ENCODE data around the gene CERT1. TPM values are rescaled to one million over a fixed set of nuclear protein-coding genes. Genes with fewer than 3 reads are reported as not detected.
"Not testable (repeated sequence)": the region's sequence is repeated elsewhere in the genome, so short reads cannot be mapped to it uniquely, and the experiment has no call there.

CERT1 gene
- total and polyA plus RNA-seq, 8 donors, result 49.2 to 72.7 (median 56.9) TPM

DNA sequence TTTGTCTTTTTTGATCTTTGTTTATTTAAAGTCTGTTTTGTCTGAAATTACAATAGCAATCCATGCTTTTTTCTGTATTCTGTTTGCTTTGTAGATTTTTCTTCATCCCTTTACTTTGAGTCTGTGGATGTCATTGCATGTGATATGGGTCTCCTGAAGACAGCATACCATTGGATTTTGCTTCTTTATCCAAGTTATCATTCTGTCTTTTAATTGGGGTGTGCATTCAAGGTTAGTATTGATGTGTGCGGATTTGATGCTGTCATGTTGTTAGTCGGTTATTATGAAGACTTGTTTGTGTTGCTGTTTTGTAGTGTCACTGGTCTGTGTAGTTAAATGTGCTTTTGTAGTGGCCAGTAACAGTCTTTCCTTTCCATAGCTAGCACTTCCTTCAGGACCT, 23.3 kb upstream of the CERT1 start:
- TF ChIP-seq, protein P1, sequence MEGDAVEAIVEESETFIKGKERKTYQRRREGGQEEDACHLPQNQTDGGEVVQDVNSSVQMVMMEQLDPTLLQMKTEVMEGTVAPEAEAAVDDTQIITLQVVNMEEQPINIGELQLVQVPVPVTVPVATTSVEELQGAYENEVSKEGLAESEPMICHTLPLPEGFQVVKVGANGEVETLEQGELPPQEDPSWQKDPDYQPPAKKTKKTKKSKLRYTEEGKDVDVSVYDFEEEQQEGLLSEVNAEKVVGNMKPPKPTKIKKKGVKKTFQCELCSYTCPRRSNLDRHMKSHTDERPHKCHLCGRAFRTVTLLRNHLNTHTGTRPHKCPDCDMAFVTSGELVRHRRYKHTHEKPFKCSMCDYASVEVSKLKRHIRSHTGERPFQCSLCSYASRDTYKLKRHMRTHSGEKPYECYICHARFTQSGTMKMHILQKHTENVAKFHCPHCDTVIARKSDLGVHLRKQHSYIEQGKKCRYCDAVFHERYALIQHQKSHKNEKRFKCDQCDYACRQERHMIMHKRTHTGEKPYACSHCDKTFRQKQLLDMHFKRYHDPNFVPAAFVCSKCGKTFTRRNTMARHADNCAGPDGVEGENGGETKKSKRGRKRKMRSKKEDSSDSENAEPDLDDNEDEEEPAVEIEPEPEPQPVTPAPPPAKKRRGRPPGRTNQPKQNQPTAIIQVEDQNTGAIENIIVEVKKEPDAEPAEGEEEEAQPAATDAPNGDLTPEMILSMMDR (IDR thresholded peaks at IDR 0.05), result no peak
- ATAC-seq (no peak), DNase-seq (no peak)
- peaks cover 0 to 5% of the 10 kb centered on the region in 2 donors for H3K36me3 ChIP-seq
- intact Hi-C loops (cut with DNase I), result no loop called here
- H3K4me3 ChIP-seq, result no peak overlapping the region
- H3K4me1 ChIP-seq, result peaks cover 0 to 33% of the 10 kb centered on the region in 2 donors
- H3K27ac ChIP-seq, result no peak overlapping the region
- peaks cover 0 to 17% of the 10 kb centered on the region in 2 donors for H3K9me3 ChIP-seq
- no peaks in the 10 kb centered on the region for H3K27me3 ChIP-seq

DNA sequence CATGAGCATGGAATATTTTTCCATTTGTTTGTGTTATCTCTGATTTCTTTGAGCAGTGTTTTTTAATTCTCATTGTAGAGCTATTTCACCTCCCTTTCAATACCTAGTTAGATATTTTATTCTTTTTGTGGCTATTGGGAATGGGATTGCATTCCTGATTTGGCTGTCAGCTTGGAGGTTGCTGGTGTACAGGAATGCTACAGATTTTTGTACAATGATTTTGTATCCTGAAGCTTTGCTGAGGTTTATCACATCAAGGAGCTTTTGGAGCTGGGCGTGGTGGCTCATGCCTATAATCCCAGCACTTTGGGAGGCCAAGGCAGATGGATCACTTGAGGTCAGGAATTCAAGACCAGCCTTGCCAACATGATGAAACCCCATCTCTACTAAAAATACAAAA, 22.3 kb upstream of the CERT1 start:
- peaks cover 0 to 25% of the 10 kb centered on the region in 2 donors for H3K4me1 ChIP-seq
- H3K27ac ChIP-seq; intact Hi-C loops (cut with DNase I); H3K27me3 ChIP-seq; ATAC-seq; H3K36me3 ChIP-seq; H3K4me3 ChIP-seq; DNase-seq: not testable (repeated sequence)
- peaks cover 0 to 17% of the 10 kb centered on the region in 2 donors for H3K9me3 ChIP-seq

DNA sequence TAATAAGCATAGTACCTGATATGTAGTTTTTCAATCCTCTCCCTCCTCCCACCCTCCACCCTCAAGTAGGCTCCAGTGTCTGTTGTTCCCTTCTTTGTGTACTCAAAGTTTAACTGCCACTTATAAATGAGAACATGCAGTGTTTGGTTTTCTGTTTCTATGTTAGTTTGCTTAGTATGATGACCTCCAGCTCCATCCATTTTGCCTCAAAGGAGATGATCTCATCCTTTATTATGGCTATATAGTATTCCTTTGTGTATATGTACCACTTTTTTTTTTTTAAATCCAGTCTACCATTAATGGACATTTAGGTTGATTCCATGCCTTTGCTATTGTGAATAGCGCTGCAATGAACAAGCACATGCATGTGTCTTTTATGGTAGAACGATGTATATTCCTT, 20.8 kb upstream of the CERT1 start:
- H3K36me3 ChIP-seq, result peaks cover 0 to 5% of the 10 kb centered on the region in 2 donors
- TF ChIP-seq, protein P1 (IDR thresholded peaks at IDR 0.05), result no peak
- no peaks in the 10 kb centered on the region for H3K27me3 ChIP-seq
- H3K27ac ChIP-seq, result no peak overlapping the region
- peaks cover 0 to 15% of the 10 kb centered on the region in 2 donors for H3K4me1 ChIP-seq
- peak; percentile 16 for ATAC-seq
- H3K9me3 ChIP-seq, result peaks cover 0 to 17% of the 10 kb centered on the region in 2 donors
- DNase-seq, result no peak
- no peak overlapping the region for H3K4me3 ChIP-seq
- intact Hi-C loops (cut with DNase I), result no loop called here

DNA sequence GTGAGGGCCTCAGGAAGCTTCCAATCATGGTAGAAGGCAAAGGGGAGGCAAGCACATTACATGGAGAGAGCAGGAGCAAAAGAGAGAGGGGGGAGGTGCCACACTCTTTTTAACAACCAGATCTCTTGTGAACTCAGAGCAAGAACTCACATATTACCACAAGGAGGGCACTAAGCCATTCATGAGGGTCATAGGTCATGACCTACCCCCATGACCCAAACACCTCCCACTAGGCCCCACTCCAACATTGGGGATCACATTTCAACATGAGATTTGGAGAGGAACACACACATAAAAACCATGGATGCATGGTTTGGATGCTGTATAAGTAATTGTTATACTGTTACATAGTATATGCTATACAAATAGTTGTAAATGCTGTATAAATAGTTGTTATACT, 17.8 kb upstream of the CERT1 start:
- Histone ChIP-seq H3K27me3 (no peaks in the 10 kb centered on the region), H3K4me1 (peaks cover 0 to 32% of the 10 kb centered on the region in 2 donors), H3K27ac (no peak overlapping the region), H3K36me3 (no peaks in the 10 kb centered on the region), H3K4me3 (no peak overlapping the region), H3K9me3 (peaks cover 0 to 3% of the 10 kb centered on the region in 2 donors)
- ATAC-seq (no peak), DNase-seq (no peak)
- intact Hi-C loops (cut with DNase I), result no loop called here
- TF ChIP-seq, protein P1 (IDR thresholded peaks at IDR 0.05), result no peak

DNA sequence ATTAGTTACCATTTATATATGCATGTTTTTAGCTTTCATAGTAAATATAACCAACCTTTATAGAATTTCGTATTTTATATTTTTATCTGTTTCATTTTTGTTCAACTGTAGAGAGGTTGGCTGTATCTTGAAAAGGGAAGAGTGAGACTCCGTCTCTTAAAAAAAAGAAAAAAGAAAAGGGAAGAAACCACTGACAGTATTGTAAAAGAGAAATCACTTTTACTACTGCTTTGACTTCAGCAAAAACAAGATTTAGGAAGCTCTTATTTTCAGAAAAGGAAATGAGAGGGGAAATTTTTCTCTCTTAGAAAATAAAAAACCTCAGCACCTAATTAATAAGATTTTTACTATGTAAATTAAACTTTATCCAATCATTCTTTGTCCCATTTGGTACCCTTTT, 14.6 kb upstream of the CERT1 start:
- TF ChIP-seq, protein P1 (IDR thresholded peaks at IDR 0.05), result no peak
- ATAC-seq (no peak), DNase-seq (no peak)
- intact Hi-C loops (cut with DNase I), result no loop called here
- H3K27me3 ChIP-seq, result no peaks in the 10 kb centered on the region
- H3K4me3 ChIP-seq, result no peak overlapping the region
- H3K9me3 ChIP-seq, result peaks cover 0 to 4% of the 10 kb centered on the region in 2 donors
- H3K27ac ChIP-seq, result peak overlapping the region in 1 of 2 donors; percentile 40
- peaks cover 0 to 47% of the 10 kb centered on the region in 2 donors for H3K4me1 ChIP-seq
- H3K36me3 ChIP-seq, result no peaks in the 10 kb centered on the region

DNA sequence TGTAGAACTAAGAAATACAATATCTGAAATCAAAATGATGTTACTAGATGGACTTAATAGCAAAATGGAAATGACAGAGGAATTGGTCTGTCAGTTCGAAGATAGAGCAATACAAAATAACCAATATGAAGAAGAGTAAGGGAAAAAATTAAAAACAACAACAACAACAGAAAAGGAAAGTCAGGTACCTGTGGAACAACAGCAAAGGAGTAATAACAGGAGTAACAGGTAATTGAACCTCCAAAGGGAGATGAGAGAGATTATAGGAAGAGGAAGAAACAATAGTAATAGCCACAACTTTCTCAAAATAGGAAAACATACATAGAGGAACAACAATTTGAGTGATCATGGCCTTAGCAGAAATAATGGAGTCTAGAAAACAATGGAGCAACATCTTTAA, 13.9 kb upstream of the CERT1 start:
- no peak for DNase-seq
- TF ChIP-seq, protein P1 (IDR thresholded peaks at IDR 0.05), result no peak
- no peaks in the 10 kb centered on the region for H3K27me3 ChIP-seq
- peaks cover 0 to 11% of the 10 kb centered on the region in 2 donors for H3K9me3 ChIP-seq
- intact Hi-C loops (cut with DNase I), result no loop called here
- H3K36me3 ChIP-seq, result peaks cover 0 to 5% of the 10 kb centered on the region in 2 donors
- peaks cover 0 to 47% of the 10 kb centered on the region in 2 donors for H3K4me1 ChIP-seq
- peak overlapping the region in 1 of 2 donors; percentile 40 for H3K27ac ChIP-seq
- no peak for ATAC-seq
- no peak overlapping the region for H3K4me3 ChIP-seq

Data from left lung (tissue), 10 donors.